HG02798 (cell line): ENCODE data around the gene GRIP2.

Experiments used
- ATAC-seq: cut with Tn5 transposase; IDR thresholded peaks from one replicate; pipeline ENCODE4 v1.9.1; 2021; ENCODE audit warnings: mild to moderate bottlenecking; ENCODE audit not compliant: unreplicated experiment, poor library complexity

Gene GRIP2

GRCh38 chr3:14441920-14442300 is 98.2 kb downstream of the GRIP2 start:
- no peak for ATAC-seq

- no peak for ATAC-seq
Measured at GRCh38 chr3:14441240-14441919, 98.8 kb downstream of the GRIP2 start.

GRCh38 chr3:14440531-14441239 is 99.5 kb downstream of the GRIP2 start:
- no peak for ATAC-seq

- ATAC-seq: no peak
Measured at GRCh38 chr3:14440168-14440518, 100.0 kb downstream of the GRIP2 start.

- ATAC-seq: no peak
Measured at GRCh38 chr3:14439501-14440167, 100.5 kb downstream of the GRIP2 start.
